Epithelial cell of proximal tubule (primary cell): Measurements from ENCODE around the gene SMU1. TPM values are rescaled to one million over a fixed set of nuclear protein-coding genes. Genes with fewer than 3 reads are reported as not detected.

Source experiments
- DNase-seq: peaks from one replicate; pipeline ENCODE4 v3.0.0-alpha.2; 2011; ENCODE audit warnings: low read depth
- H3K4me3 ChIP-seq: 2 replicates; pipeline ENCODE4 v1.5.1; 2011; ENCODE audit warnings: low read depth, mild to moderate bottlenecking, low read length
- total RNA-seq: library from RNA; depleted of rRNA; stranded (reverse); fragments of >200 nt; gene quantifications from 2 replicates; pipeline ENCODE4 v1.2.3, GENCODE V29; 2015
- TF ChIP-seq, protein P1 (sequence below): conservative IDR thresholded peaks from 2 replicates; pipeline ENCODE4 v1.5.1; 2012; ENCODE audit warnings: low read depth, mild to moderate bottlenecking, low read length

The SMU1 gene
- total RNA-seq, 1 donor from 2014 or later = 14.4 TPM

DNA sequence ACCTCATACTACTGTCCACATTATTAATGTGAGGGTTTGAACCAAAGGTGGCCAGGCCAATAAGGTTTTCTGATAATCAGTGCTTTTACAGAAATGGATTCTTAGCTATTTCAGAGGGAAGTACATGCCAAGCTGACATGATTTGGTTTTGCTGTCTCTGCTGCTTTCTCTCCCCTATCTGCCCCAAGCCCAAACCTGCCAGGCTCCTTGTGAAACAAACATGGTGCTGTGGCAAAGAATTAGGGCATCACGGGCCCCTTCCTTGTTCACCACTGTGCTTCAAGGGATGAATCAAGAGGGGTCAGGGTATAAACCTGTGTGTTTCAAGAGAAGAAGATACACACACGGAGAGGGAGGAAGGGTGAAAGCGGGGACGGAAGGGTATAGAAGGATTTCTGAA is 41.3 kb upstream of the SMU1 start:
- DNase-seq = no peak
- no peak overlapping the region for H3K4me3 ChIP-seq
- TF ChIP-seq, protein P1, sequence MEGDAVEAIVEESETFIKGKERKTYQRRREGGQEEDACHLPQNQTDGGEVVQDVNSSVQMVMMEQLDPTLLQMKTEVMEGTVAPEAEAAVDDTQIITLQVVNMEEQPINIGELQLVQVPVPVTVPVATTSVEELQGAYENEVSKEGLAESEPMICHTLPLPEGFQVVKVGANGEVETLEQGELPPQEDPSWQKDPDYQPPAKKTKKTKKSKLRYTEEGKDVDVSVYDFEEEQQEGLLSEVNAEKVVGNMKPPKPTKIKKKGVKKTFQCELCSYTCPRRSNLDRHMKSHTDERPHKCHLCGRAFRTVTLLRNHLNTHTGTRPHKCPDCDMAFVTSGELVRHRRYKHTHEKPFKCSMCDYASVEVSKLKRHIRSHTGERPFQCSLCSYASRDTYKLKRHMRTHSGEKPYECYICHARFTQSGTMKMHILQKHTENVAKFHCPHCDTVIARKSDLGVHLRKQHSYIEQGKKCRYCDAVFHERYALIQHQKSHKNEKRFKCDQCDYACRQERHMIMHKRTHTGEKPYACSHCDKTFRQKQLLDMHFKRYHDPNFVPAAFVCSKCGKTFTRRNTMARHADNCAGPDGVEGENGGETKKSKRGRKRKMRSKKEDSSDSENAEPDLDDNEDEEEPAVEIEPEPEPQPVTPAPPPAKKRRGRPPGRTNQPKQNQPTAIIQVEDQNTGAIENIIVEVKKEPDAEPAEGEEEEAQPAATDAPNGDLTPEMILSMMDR = no peak

DNA sequence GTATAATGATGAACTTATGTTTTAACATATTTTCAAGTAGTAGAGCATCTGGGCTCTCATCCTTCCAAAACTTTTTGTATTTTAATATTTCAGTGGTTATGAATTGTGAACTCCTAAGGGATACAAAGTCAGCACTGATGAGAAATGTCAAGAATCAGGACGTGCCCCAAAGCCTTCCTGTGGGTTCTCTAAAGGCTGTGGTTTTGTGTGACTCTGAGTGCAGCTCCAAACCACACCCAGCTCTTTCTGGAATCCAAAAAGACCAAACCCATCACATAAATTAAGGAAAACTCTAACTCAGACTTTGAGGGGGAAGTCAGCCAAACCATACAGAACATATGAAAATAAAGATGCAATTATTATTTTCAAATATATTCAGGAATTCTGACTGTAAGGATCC is 40.8 kb upstream of the SMU1 start:
- TF ChIP-seq, protein P1 = no peak
- no peak for DNase-seq
- H3K4me3 ChIP-seq = no peak overlapping the region

DNA sequence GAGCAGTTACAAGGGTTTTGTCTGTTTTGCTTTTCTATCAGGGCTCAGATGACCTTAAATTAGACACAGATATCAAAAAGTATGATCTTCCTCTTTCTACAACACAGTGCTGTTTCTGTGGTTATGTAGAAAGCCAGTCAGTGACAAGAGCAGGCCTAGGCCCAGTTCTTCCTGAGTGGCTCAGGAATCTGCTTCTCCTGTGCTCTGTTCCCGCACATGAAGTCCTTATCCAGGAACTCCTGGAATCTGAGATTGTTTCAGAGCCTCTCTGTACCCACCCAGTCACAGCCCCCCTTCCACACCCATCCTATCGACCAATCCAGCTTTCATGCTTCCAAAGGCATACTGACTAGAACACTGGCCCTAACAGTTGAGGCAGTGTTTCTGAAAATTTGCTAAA is 40.4 kb upstream of the SMU1 start:
- TF ChIP-seq, protein P1 = no peak
- H3K4me3 ChIP-seq = no peak overlapping the region
- DNase-seq = no peak

DNA sequence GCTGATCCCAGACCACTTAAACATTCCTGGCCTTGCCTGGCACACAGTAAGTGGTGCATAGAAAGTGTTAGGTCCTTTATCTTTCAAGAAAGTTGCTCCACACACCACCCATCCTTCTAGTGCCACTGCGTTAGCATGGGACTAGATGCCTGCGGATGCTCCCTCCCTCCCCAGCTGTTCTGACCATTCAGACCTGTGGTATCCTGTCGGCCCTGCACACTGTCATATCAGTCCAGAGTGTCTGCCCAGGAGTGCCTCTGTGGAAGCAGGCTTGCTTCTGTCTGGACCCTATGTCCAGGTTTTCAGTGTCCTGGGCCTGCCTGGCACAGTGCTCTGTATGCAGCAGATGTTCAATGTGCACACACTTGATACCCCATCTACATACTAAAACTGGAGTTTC is 38.3 kb upstream of the SMU1 start:
- DNase-seq = no peak
- H3K4me3 ChIP-seq = no peak overlapping the region
- TF ChIP-seq, protein P1 = no peak

DNA sequence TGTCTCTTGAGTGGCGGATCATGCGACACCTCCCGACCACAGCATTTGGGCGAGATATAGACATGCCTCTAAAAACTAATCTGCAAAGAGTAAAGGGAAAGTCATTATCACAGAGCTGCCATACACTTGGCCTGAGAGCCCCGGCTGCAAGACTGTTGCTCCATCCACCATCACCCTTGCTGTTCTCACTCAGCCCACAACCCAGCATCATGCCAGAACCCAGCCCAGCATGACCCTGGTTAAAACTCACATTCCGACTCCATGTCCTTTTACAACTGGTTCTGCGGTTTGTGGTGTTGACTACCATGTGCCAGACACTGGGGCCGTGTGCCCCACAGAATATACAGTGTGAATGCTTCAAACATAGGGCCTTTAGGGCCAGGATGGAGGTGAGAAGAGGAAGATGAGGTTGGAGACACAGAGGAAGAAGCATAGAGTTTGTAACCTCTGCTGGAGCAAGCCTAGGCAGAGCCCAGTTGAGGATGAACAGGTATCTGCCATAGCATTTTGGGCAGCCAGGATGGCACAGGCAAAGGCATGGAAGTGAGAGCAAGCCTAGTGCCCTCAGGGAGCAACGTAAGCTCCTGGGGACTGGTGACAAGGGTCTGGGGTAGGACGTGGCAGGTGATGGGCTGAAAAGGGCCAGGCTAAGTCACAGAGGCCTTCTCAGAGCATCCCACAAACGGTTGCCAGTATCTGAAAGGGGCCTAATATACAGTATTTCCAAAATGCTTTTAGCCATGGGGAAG is 37.5 kb upstream of the SMU1 start:
- TF ChIP-seq, protein P1 = no peak
- no peak for DNase-seq
- no peak overlapping the region for H3K4me3 ChIP-seq

DNA sequence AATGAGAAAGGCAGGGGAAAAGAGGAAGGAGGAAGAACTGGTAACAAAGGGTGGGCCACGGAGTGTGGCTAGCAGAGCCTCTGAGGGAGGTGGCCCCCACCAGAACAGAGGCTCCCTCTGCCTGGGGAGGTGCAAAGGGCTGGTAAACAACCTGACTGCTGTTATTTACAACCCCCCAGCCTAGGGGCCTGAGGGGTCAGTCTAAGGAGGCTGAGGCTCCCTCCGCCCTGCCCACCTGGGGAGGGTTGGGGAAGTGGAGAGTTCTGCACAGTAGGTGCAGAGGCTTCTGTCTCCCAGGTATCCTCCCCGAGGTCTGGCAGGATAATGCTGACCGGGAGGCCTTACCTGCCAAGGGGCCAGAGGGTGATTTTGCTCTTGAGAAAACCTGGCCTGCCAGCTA is 35.6 kb upstream of the SMU1 start:
- TF ChIP-seq, protein P1 = no peak
- no peak overlapping the region for H3K4me3 ChIP-seq
- no peak for DNase-seq

DNA sequence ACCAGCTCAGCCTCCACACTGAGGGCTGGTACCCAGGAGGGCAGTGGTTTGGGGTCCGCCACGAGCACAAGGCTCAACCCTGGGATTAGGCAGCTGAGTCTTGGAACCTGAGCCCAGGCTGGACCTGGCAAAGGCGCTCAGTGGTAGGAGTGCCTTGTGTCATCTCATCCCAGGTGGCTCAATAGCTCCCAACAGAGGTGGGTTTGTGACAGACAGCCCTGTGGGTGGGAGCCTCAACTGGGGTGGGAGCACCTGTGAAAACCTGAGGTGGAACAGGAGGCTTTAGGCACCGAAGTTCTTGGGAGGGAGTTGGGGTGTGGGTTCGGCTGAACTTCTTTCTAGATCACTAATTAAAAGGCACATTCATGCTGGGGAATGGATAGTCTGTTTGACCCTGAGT is 35.2 kb upstream of the SMU1 start:
- TF ChIP-seq, protein P1 = no peak
- no peak overlapping the region for H3K4me3 ChIP-seq
- DNase-seq = no peak
